Neural crest cell (in vitro differentiated cells): Measurements from ENCODE around the gene ENTR1. TPM values are rescaled to one million over a fixed set of nuclear protein-coding genes. Genes with fewer than 3 reads are reported as not detected.

Experiments used
- DNase-seq: peaks from one replicate; pipeline ENCODE4 v3.0.0; 2021; ENCODE audit warnings: low read depth, mixed read lengths, low spot score
- H3K27ac Mint-ChIP-seq: one replicate; pipeline ENCODE4 v1.8.0; 2021; ENCODE audit warnings: mild to moderate bottlenecking, mixed read lengths; ENCODE audit not compliant: unreplicated experiment
- H3K27me3 Mint-ChIP-seq: 2 replicates; pipeline ENCODE4 v1.8.0; 2021; ENCODE audit warnings: low read depth, mild to moderate bottlenecking, mixed read lengths
- H3K36me3 Mint-ChIP-seq: 2 replicates; pipeline ENCODE4 v1.8.0; 2021; ENCODE audit warnings: low read depth, mild to moderate bottlenecking, mixed read lengths
- H3K4me1 Mint-ChIP-seq: 2 replicates; pipeline ENCODE4 v1.8.0; 2021; ENCODE audit warnings: mixed read lengths
- H3K4me3 Mint-ChIP-seq: one replicate; pipeline ENCODE4 v1.8.0; 2021; ENCODE audit warnings: mild to moderate bottlenecking, mixed read lengths
- H3K9me3 Mint-ChIP-seq: 2 replicates; pipeline ENCODE4 v1.8.0; 2021; ENCODE audit warnings: mixed read lengths
- total RNA-seq: library from RNA; stranded (reverse); gene quantifications from 2 replicates; pipeline ENCODE4 v1.2.1, GENCODE V29; 2021
- TF ChIP-seq, protein P1 (sequence below): fragments of 200-600 bp; sonication (generic); conservative IDR thresholded peaks from 2 replicates; pipeline ENCODE4 v1.5.0; 2021; ENCODE audit warnings: antibody characterized with exemption, mild to moderate bottlenecking

Gene ENTR1
- total RNA-seq, 1 donor from 2014 or later: 89.3 TPM

- peaks cover 5% of the 10 kb centered on the region for H3K4me1 Mint-ChIP-seq
- H3K27me3 Mint-ChIP-seq: peaks cover 5% of the 10 kb centered on the region
- no peak for DNase-seq
- no peaks in the 10 kb centered on the region for H3K9me3 Mint-ChIP-seq
- H3K27ac Mint-ChIP-seq: peak overlapping the region; percentile 93
- H3K36me3 Mint-ChIP-seq: no peaks in the 10 kb centered on the region
- H3K4me3 Mint-ChIP-seq: peak overlapping the region; percentile 38
- TF ChIP-seq, protein P1, sequence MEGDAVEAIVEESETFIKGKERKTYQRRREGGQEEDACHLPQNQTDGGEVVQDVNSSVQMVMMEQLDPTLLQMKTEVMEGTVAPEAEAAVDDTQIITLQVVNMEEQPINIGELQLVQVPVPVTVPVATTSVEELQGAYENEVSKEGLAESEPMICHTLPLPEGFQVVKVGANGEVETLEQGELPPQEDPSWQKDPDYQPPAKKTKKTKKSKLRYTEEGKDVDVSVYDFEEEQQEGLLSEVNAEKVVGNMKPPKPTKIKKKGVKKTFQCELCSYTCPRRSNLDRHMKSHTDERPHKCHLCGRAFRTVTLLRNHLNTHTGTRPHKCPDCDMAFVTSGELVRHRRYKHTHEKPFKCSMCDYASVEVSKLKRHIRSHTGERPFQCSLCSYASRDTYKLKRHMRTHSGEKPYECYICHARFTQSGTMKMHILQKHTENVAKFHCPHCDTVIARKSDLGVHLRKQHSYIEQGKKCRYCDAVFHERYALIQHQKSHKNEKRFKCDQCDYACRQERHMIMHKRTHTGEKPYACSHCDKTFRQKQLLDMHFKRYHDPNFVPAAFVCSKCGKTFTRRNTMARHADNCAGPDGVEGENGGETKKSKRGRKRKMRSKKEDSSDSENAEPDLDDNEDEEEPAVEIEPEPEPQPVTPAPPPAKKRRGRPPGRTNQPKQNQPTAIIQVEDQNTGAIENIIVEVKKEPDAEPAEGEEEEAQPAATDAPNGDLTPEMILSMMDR: no peak
Observed at GRCh38 chr9:136367296-136368145, 42.9 kb downstream of the ENTR1 start.

- H3K27me3 Mint-ChIP-seq: peaks cover 6% of the 10 kb centered on the region
- peak overlapping the region; percentile 35 for H3K27ac Mint-ChIP-seq
- DNase-seq: no peak
- H3K4me1 Mint-ChIP-seq: peaks cover 5% of the 10 kb centered on the region
- peak overlapping the region; percentile 57 for H3K4me3 Mint-ChIP-seq
- H3K36me3 Mint-ChIP-seq: no peaks in the 10 kb centered on the region
- TF ChIP-seq, protein P1: no peak
- H3K9me3 Mint-ChIP-seq: no peaks in the 10 kb centered on the region
Observed at GRCh38 chr9:136366826-136367225, 43.6 kb downstream of the ENTR1 start.

GRCh38 chr9:136365775-136366222 is 44.6 kb downstream of the ENTR1 start:
- Mint-ChIP-seq H3K27ac (no peak overlapping the region), H3K4me1 (peaks cover 5% of the 10 kb centered on the region), H3K27me3 (peaks cover 6% of the 10 kb centered on the region), H3K36me3 (no peaks in the 10 kb centered on the region), H3K4me3 (peak overlapping the region; percentile 34), H3K9me3 (no peaks in the 10 kb centered on the region)
- TF ChIP-seq, protein P1: no peak
- DNase-seq: no peak

DNA sequence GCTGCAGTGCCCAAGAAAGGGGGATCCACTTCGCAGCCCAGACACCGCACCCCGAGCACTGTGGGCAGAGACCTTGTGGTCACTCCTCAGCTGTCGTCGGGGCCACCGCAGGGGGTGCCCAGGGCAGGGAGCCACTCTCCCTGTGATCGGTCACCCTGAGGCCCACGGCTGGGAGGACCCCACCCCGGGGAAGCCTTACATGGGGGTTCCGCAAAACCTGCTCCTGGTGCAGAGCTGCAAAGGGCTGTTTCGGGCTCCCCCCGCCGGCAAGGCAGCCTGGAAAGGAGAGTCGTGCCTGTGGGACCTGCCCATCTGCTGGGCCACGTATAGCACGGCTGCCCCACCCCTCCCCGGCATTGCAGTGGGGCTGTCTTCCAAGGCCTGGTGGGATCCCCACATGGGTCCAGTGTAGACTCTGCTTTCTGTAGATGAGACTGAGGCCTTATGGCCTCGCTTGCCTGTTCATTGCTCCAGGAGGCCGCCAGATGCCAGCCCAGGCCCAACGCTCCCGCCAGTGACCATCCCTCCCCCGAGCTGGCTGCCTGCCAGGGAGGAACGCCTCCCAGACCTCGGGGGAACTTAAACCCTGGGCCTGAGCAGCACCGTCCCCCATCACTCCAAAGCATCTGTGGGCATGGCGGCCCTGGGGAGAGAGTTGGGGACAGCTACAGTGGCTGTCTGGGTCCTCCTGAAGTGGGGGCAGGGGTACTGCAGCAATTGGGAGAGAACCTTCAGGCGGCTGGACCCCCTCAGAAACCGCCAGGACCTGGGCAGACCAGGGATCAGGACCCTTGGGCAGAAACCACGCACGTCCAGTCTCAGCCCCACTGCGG is 45.3 kb downstream of the ENTR1 start:
- TF ChIP-seq, protein P1: no peak
- H3K4me3 Mint-ChIP-seq: peak overlapping the region; percentile 71

DNA sequence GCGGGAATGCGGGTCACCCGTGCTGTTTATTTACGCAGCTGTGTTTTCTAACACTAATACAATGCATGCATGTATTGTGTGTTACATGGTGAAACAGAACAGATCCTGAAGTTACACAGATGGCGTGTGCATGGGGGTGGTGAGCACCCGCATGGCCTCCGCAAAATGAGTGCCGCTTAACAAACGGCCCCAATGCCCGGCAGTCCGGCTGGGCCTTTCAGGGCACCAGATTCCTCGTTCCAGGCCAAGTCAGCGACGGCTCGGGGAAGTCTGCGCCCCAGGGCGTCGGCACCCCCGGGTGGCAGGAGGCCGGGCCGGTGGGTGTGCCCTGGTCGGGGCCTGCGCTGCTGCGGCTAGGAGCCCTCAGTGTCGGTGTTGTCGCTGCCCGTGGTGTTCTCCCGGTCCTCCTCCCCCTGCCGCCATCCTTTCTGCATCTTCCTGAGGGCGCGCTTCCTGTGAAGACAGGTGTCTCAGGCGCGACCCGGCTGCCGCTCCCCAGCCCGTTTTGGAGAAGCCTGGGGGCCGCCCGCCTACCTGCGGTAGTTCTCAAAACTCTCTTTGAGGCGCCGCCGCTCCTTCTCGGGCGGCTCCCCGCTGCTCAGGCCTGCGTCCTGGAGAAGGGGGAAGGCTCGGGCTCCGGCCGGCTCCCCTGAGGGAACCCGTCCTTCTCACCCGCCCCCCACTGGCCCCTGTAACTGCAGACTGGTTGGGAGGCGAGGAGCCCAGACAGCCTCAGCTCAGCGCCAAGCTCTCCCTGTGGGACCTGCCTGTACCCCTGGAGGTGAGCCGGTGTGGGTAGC is 46.3 kb downstream of the ENTR1 start:
- Mint-ChIP-seq H3K9me3 (no peaks in the 10 kb centered on the region), H3K4me3 (peak overlapping the region; percentile 66), H3K4me1 (peaks cover 5% of the 10 kb centered on the region), H3K36me3 (no peaks in the 10 kb centered on the region), H3K27ac (no peak overlapping the region), H3K27me3 (peaks cover 6% of the 10 kb centered on the region)
- DNase-seq: no peak
- TF ChIP-seq, protein P1: no peak

More for the DNA sequence above, 45.3 kb downstream of the ENTR1 start:
- no peaks in the 10 kb centered on the region for H3K36me3 Mint-ChIP-seq
- DNase-seq: no peak
- no peaks in the 10 kb centered on the region for H3K9me3 Mint-ChIP-seq
- peaks cover 5% of the 10 kb centered on the region for H3K4me1 Mint-ChIP-seq
- H3K27ac Mint-ChIP-seq: no peak overlapping the region
- H3K27me3 Mint-ChIP-seq: peaks cover 6% of the 10 kb centered on the region
